Activated CD4-positive, alpha-beta T cell treated with anti-CD3 and anti-CD28 coated beads for 4 hours (primary cell): ENCODE results near the gene INSM1.
"Not testable (repeated sequence)": the region's sequence is repeated elsewhere in the genome, so short reads cannot be mapped to it uniquely, and the experiment has no call there.

Experiments
- DNase-seq, 2 donors: peaks; one replicate each; pipeline ENCODE4 v3.0.0-alpha.2; 2020

INSM1 gene, protein sequence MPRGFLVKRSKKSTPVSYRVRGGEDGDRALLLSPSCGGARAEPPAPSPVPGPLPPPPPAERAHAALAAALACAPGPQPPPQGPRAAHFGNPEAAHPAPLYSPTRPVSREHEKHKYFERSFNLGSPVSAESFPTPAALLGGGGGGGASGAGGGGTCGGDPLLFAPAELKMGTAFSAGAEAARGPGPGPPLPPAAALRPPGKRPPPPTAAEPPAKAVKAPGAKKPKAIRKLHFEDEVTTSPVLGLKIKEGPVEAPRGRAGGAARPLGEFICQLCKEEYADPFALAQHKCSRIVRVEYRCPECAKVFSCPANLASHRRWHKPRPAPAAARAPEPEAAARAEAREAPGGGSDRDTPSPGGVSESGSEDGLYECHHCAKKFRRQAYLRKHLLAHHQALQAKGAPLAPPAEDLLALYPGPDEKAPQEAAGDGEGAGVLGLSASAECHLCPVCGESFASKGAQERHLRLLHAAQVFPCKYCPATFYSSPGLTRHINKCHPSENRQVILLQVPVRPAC

DNA sequence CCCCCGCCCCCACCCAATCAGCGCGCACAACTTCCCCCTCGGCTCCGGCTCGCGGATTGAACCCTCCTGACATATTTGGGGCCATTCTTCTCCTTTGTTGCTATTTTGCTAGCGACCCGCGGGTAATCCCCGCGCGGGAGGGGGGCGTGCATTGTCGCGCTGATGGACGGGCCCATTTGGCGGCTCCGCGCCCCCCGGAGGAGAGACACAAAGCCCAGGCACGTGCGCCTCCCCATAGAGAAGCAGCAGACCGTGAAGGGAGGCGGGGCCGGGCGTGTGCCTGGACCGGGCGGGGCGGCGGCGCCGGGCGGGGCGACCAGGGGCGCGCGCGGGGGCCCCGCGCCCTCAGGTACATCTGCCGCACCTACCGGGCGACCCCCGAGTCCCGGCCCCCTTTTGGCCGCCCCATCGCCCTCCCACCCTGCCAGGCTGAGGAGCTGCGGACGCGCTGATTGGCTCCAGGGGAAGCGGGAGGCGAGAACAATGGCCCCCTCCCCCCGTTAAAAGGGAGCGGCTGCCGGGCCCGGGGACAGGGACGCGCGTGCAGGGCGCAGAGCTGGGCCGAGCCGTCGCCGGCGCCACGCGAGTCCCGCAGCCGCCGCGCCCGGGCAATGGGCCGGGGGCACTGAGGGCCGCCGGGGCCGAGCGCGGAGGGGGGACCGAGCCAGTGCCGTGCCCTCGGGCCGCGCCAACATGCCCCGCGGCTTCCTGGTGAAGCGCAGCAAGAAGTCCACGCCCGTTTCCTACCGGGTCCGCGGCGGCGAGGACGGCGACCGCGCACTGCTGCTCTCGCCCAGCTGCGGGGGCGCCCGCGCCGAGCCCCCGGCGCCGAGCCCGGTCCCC, at the start of gene INSM1:
TSS of gene INSM1 (plus strand) at position 530 of the 843 bp plus-strand sequence. CDS start at position 694, 164 bp downstream.
- no peak for DNase-seq

DNA sequence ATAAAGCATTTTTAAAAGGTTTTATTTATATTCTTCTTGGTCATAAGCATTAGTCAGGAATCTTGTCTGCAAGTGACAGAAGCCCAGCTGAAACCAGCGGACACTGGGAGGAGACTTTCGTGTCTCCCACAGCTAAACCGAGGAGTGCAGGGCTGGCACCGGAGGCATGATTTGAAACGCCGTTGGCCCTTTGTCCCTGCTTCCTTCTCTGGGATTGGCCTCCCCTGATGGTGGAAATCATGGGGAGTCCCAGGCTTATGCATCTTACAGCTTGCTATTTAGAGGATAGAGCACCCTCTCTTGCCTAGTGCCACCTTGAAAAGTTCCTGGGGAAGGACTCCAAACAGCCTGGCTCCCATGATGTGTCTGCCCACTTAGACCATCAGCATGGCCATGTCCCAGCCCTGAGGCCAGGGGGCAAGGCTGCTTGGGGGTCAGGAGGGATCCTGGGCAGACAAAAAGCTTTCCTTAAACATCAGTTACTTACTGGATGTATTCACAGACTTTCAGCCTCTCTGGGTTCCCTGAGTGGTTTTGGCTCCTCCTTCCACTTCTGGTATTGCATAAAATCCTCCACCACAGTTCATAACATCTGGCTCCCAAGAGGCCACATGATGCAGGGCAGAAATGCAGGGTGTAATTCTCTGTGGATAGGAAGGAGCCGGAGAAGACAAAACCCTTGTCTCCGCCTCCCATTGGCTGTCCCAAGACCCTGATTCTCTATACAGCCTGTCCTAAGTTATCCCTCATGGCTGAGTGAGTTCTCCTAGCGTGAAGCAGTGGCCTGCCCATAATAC, 49.3 kb upstream of the INSM1 start:
- DNase-seq = no peak

DNA sequence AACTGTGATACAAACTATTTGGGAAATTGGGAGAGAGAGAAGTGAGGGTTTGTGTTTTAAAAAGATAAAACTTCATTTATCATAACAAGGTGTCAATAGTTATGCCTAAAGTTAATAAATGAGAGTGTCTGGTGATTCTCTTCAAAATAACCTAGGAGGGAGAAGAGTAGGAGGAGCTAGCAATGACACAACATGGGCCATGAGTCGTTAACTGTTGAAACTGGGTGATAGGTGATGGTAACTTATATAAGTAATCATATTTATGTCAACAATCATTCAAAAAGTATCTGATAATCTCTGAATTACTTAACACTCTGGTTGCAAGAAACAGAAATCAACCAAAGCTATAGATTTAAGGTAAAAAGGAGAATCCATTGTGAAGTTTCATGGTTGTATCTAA, 46.8 kb upstream of the INSM1 start:
- DNase-seq = no peak

DNA sequence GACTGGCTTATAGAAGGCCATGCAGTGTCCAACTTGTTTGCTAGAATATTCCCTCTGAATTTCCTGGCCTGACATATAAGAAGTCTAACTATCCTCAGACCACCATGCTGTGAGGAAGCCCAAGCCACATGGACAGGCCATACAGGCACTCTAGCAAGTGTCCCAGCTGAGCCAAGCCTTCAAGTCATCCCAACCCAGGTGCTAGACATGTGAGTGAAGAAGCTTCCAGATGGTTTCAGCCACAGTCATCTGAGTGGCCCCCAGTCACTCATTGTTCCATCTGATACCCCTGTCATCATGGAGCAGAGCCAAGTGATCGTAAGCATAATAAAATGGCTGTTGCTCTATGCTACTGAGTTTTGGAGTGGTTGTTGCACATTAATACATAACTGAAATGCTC, 46.0 kb upstream of the INSM1 start:
- no peak for DNase-seq

DNA sequence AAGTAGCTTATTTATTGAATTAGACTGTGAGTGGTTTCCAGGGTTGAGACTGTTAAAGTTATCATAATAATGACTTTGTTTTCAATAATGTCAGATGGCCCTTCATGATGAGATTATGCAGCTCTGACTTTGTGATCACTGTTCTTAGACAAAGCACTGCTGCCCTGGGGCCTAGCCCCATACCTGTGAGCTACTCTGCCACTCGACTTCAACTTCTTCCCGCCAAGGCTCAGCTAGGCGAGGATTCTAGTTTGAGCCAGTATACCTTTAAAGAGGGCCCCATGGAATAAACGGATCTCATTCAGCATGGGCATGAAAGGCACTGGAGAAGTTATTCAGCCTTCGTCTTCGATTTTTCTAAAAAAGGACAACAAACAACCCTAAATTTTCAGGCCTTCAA, 45.0 kb upstream of the INSM1 start:
- no peak for DNase-seq

DNA sequence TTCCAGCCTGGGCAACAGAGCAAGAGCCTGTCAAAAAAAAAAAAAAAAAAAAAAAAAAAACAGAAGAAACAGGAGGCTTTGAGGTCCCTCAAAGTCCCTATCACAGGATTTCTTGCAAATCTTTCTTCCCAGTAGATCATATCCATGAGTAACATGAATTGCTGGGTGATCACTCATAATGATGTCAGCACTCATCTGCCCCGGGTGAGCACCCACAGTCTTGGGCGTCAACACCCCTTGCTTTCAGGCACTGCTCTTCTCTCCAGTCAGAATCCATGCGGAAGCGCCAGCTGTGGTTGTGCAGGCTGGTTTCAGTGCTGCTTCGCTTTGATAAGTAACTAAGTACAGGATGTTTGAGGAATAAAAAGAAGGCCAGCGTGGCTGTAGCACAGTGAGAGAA, 40.2 kb upstream of the INSM1 start:
- no peak for DNase-seq

DNA sequence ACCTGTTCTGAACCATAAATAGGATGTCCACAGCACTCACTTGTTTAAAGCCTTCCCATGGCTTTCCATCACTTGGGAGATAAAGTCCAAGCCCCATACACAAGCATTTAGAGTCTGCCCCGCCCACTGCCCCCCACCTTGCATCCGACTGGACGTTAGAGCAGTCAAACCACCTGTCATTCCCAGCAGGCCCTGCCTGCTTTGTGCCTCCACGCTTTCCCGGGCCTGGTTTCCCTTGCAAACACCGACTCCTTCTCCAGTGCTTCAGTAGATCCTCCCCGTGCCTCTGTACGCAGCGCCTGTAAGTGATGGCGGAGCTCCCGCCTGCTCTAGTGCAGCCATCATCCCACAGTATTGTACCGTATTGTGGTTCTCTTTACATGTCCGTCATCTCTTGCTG, 38.3 kb upstream of the INSM1 start:
- no peak for DNase-seq

DNA sequence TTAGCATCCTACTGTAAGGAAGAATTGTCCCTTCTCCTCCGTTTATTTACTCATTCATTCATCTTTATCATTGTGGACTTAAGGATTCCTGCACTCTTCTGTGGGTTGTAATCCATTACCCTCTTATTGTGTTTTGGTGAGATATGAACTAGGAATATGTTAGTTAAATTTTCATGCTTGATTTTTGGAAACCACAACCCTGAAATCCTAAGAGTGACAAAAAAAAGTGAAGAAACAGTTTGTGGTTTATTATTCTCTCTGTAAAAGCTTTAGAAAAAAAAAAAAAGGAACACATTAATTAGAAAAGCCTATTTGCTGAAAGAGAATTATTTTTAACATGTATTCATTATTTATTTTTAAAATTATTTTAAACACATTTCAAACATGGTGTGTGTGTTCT, 36.7 kb upstream of the INSM1 start:
- no peak for DNase-seq

DNA sequence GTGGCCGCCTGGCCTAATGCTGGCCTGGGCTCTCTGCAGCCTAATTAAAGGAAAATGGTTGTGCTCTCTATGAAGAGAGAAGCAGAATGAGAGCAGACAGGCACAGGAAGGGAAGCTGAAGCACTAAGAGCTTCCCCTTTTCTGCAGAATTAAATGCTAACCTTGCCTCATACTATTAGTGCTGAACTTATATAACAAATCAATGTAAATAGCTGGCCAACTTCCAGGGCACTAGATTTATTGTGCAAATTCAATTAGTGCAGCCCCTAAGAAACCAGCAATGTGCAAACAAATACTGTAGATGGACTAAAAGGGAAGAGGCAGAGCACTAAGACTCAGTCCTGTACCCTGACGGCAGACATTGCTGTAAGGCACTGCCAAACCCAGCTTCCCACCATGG, 36.1 kb upstream of the INSM1 start:
- no peak for DNase-seq

DNA sequence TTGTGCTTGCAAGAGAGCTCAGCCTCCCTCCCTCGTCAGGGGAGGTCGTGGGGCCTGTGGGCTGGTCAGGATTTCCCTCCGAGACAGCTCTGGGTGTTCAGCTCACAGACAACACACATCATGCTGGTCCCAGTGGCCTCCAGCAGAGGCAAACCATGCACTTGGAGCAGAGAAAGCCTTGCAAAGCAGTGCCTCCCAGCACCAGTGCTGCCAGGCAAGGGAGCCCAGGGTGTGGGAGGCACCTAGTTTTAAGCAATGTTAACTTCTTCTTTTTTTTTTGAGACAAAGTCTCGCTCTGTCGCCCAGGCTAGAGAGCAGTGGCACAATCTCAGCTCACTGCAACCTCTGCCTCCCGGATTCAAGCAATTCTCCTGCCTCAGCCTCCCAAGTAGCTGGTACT, 34.0 kb upstream of the INSM1 start:
- DNase-seq = no peak

DNA sequence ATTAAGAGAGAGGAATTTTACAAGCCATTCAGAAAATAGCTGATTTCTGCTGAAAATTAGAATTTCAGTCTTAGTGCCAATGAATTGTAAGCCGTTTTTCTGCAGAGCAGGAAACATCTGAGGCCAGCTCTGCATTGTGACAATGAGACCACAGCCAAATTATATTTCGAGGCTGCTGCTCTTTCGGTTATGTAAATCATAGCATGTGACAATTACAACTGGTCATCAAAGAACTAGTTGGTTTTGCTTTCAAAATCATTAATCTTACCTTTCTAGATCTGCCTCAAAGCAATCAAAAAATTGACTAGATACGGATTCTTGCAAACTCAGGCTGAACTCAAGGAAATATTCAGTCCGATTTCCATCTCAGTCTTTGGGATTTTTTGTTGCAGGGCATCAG, 33.4 kb upstream of the INSM1 start:
- no peak for DNase-seq

DNA sequence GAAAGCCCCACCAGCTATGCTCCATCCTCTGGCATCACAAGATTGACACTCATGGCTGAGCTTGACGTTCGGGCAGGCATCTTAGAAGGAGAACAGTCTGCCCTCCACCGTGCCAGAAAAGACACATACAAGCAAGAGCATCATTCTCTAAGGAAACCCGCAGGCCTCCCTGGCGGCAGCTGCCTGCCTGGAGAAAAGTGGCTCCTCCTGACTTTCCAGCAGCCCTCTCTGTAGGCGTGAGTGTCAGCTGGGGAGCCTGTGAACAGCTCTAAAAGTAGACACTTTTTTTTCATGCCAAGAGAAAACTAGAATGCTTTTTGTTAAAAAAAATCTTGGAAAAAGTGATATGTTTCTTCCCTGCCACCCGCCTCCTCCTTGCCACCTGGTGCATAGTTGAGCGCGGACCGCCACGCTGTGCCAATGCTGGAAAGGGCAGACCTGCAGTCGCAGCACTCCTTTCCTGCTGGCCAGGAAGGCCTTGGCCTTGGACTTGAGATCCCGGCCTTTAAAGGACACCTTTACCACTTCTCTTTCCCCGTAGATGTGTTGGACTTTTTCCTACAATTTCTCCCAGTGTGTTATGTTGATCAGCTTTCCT, 29.7 kb upstream of the INSM1 start:
- DNase-seq = no peak

DNA sequence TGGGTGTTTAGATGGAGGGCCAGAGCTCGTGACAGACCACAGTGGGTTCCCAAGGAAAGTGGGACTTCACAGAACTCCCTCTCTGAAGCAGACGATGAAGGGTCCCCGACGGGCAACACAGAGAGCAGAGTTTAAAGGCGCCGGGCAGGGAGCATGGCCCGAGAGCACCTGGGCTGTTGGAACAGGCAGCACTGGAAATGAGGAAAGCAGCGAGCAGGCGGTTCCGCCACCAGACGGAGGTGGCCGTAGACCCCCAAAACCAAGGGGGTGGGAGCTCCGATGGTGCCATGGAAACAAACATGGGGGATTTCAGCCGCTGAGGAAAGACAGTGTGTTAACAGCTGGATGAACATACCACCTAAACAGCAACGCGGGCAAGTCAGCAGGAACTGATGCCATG, 27.5 kb upstream of the INSM1 start:
- DNase-seq = no peak

DNA sequence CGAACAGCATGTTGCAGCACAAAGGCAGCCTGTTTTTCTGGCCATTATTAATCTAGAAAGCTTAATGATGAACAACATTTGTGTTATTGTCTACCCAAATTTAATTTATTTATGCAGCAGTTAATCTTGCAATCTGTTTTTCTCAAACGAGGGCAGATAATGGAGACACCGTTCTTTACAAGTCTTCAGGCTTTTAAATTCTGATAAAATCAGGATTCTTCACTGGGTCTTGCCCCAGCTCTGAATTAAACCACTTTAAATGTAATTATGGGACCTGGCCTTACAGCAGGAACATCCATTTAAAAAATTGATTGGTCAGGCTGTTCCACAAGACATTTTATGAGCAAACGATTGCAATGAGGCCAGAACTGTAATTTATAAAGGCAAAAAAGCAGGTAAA, 26.5 kb upstream of the INSM1 start:
- no peak for DNase-seq

DNA sequence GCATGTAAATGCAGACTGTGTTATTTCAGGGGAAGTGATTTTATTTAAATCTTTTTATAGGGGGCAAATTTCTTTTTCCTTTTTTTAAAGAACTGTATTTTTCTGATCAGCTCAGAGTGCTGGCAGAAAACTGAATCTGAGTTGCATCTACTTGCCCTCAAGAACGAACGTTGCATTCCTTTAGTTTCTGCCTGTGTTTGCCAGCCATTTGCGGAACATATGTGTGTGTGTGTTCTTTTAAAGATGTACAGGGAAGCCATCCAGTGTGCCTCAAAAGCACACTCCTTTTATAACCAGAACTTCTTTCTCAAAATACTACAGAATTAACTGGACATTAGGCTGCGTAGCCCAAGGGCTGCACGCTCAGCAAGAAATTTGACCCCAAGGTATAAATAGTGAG, 25.8 kb upstream of the INSM1 start:
- no peak for DNase-seq

DNA sequence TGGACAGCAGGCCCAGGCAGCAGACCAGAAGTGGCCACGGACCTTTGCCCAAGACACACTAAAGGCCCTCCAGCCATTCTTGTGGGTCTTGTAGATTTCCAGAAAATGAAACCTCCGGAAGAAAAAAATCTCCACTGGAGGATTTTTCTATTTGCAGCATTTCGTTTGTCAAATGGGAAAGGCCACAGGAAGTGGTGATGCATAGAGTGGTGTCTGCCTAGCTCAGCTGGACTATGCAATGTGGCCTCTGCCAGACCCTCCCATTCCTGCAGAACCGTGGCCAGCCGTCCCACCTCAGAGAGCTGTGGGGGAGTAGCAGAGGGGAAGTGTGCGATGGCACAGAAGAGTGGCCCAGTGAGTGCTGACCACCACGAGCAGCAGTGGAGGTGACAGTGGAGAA, 24.0 kb upstream of the INSM1 start:
- no peak for DNase-seq

DNA sequence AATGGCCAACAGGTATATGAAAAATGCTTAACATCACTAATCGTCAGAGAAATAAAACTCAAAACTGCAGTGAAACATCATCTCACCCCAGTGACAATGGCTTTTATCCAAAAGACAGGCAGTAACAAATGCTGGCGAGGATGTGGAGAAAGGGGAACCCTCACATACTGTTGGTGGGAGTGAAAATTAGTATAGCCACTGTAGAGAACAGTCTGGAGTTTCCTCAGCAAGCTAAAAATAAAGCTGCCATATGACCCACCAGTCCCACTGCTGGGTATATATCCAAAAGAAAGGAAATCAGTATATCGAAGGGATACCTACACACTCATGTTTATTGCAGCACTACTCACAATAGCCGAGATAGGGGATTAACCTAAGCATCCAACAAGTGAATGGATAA, 23.4 kb upstream of the INSM1 start:
- no peak for DNase-seq

DNA sequence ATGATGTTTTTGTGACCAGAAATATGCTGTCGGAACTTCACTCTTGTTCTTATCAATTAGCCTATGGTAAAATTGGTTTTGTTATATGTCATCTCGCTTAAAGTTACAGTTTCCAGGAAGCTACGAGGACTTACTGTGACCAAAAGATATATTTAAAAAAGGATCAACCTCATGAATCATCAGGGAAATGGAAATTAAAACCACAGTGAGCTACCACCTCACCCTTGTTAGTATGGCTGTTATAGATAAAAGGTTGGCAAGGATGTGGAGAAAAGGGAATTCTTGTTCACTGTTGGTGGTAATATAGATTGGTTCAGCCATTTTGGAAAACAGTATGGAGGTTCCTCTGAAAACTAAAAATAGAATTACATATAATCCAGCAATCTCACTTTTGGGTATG, 14.3 kb upstream of the INSM1 start:
- DNase-seq = no peak

DNA sequence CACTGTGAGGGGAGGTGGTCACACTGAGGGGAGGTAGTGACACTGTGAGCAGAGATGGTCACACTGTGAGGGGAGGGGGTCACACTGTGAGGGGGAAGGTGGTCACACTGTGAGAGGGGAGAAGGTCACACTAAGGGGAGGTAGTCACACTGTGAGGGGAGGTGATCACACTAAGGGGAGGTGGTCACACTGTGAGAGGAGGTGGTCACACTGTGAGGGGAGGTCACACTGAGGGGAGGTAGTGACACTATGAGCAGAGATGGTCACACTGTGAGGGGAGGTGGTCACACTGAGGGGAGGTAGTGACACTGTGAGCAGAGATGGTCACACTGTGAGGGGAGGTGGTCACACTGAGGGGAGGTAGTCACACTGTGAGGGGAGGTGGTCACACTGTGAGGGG, 12.4 kb upstream of the INSM1 start:
- DNase-seq = not testable (repeated sequence)

DNA sequence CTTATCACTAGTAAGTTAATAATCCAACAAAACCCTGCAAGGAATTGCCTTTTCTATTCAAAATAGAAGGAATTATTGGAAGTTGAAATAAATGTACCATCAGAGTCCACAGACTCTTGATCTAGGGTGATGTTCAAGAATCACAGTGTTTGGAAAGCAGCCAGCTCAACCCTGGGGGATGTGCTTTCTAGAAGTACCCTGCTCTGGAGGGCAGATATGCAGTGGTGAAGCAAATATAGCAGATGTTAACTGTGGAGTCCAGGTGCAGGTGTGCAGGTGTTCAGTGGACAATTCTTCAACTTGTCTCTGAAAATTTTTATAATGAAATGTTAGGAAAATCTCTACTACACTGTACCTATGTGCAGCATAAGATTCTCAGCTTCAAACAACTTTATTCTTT, 9.1 kb upstream of the INSM1 start:
- no peak for DNase-seq

DNA sequence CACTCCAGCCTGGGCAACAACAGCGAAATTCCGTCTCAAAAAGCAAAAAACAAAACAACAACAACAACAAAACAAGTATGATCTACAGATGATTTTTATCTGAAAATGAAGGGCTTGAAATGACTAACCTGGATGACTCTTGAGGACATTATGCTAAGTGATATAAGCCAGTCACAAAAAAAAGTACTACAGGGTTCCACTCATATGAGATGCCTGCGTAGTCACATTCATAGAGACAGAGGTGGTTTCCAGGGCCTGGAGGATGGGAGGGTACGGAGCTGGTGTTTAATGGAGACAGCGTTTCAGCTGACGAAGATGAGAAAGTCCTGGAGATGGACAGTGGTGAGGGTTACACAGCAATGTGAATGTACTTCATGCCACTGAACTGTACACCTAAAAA, 8.3 kb upstream of the INSM1 start:
- DNase-seq = no peak

DNA sequence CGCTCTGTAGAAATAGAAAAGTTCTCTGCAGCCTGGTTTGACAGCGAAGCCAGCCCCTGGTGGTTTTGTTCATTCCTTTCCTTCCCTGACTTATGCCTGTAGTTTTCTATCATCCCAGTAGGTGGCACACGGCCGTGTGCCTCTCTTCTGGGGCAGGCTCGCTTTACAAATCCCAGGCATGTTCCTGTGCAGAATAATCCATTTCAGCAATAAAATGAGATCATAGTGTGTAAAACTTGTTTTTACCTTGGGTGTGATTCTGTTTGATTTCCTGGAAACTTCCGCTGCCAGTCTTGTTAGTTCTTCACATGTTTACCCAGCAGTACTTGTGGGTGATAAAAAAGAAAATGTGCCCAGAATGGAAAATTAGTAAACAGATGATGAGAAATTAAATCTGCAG, 7.4 kb upstream of the INSM1 start:
- peak in 1 of 2 donors; percentile 11 for DNase-seq
